GM06990 (cell line): Measurements from ENCODE around the gene GALNT14.

ENCODE experiments used
- DNase-seq: peaks from one replicate; pipeline ENCODE4 v3.0.0-alpha.2; 2011; ENCODE audit not compliant: insufficient read length; ENCODE audit errors: extremely low read depth
- H3K27me3 ChIP-seq: replicated peaks from 2 replicates; pipeline ENCODE4 v1.6.0; 2011; ENCODE audit warnings: low read length; ENCODE audit not compliant: control insufficient read depth, insufficient read depth
- H3K36me3 ChIP-seq: 2 replicates; pipeline ENCODE4 v1.5.1; 2011; ENCODE audit warnings: low read length; ENCODE audit not compliant: control insufficient read depth, insufficient read depth
- H3K4me3 ChIP-seq: replicated peaks from 2 replicates; pipeline ENCODE4 v1.5.1; 2011; ENCODE audit warnings: low read depth, mild to moderate bottlenecking, control low read depth, low read length
- CTCF ChIP-seq: IDR thresholded peaks from 2 replicates; pipeline ENCODE4 v1.5.1; 2011; ENCODE audit warnings: low read length, control low read depth, mild to moderate bottlenecking, inconsistent platforms; ENCODE audit not compliant: insufficient read depth, poor library complexity, severe bottlenecking

The GALNT14 gene

DNA sequence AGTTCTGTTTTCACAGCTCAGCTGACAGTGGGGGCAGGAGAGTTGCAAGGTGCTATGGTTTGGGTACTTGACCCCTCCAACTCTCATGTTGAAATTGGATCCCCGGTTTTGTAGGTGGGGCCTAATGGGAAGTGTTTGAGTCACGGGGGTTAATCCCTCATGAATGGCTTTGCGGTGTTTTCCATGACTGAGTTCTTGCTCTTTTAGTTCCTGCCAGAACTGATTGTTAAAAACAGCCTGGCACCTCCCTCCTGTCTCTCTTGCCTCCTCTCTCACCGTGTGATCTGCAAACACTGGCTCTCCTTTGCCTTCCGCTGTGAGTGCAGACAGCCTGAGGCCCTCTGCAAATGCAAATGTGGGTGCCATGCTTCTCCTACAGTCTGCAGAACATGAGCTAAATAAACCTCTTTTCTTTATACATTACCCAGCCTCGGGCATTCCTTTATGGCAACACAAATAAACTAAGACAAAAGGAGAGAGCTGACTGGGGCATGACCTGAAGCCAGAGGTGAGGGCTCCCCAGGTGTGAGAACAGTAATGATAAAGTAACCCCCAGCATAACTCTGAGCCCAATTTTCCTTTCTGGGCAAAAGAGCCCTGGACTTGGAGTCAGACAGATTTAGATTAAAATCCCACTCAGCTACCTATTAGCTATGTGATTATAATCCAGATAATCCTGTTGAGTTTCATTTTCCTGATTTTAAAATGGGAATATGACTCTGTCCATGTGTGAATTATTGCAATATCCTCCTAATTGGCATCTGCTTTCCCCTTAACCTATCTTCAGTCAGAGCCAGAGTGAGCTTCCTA, 266.1 kb downstream of the GALNT14 start:
- Histone ChIP-seq H3K36me3 (no peaks in the 10 kb centered on the region), H3K4me3 (no peak overlapping the region), H3K27me3 (no peaks in the 10 kb centered on the region; the same call in 1 of the 2 replicates)
- no peak for TF ChIP-seq CTCF
- no peak for DNase-seq

- H3K36me3 ChIP-seq = no peaks in the 10 kb centered on the region
- no peak for DNase-seq
- no peak overlapping the region for H3K4me3 ChIP-seq
- TF ChIP-seq CTCF = no peak
- H3K27me3 ChIP-seq = no peaks in the 10 kb centered on the region; the same call in 1 of the 2 replicates
These were observed 266.8 kb downstream of the GALNT14 start for GRCh38 chr2:30871440-30871839.

- H3K4me3 ChIP-seq = no peak overlapping the region
- H3K27me3 ChIP-seq = no peaks in the 10 kb centered on the region; the same call in 1 of the 2 replicates
- H3K36me3 ChIP-seq = no peaks in the 10 kb centered on the region
- DNase-seq = no peak
- no peak for TF ChIP-seq CTCF
These were observed 268.3 kb downstream of the GALNT14 start for GRCh38 chr2:30869988-30870387.

DNA sequence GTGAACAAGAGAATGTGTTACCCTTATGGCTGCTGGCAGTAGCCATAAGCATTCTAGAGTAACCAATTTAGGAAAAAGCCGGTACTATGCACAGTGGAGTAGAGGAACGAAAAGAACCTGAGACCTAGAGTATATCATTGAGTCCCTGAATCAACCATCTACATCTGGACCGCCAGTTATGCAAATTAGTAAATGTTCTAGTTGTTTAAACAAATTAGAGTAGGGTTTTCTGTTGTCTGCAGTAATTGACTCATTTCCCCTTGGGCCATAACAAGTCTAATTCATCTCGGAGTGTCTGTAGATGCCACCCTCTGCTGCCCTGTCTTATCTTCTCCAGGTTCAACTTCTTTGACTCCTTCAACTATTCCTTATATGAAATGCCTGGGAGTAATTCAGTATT, 270.9 kb downstream of the GALNT14 start:
- TF ChIP-seq CTCF = no peak
- no peaks in the 10 kb centered on the region for H3K36me3 ChIP-seq
- no peak for DNase-seq
- H3K4me3 ChIP-seq = no peak overlapping the region
- H3K27me3 ChIP-seq = peaks cover 2% of the 10 kb centered on the region; the same call in 1 of the 2 replicates

GRCh38 chr2:30866974-30867373, 271.3 kb downstream of the GALNT14 start:
- no peak for DNase-seq
- Histone ChIP-seq H3K27me3 (peaks cover 2% of the 10 kb centered on the region; the same call in 1 of the 2 replicates), H3K36me3 (no peaks in the 10 kb centered on the region), H3K4me3 (no peak overlapping the region)
- TF ChIP-seq CTCF = no peak
